Naive thymus-derived CD8-positive, alpha-beta T cell (primary cell): ENCODE measurements around the gene INPP5A. TPM values are rescaled to one million over a fixed set of nuclear protein-coding genes. Genes with fewer than 3 reads are reported as not detected.

Source experiments
- polyA plus RNA-seq, 3 donors: library from polyadenylated mRNA; unstranded; fragments of 300-500 nt; fragmentation: Illumina TruSeq; gene quantifications; one replicate each; pipeline ENCODE4 v1.2.3, GENCODE V29; 2021
- total RNA-seq, 8 experiments: library from RNA in 2 of 8; stranded (reverse) in 2 of 8; gene quantifications; one replicate each; pipeline ENCODE4 v1.2.3 and lab custom pipeline; 2021 to 2026

INPP5A gene
- total and polyA plus RNA-seq, 5 experiments from 2014 or later, result 0.51 to 33.7 (median 3.9) TPM

Other genes starting within 250 kb of the INPP5A start
- 10 to 100 TPM; 10.2 to 11.2 TPM for gene STK32C, start 229.8 kb upstream of the INPP5A start, total RNA-seq
- gene STK32C, start 229.8 kb upstream of the INPP5A start, polyA plus RNA-seq, result 1 to 10 TPM; 5.5 to 6.6 (median 5.8) TPM
- 1 to 10 TPM; 6.9 to 7.9 TPM for gene LRRC27, start 205.6 kb upstream of the INPP5A start, total RNA-seq
- gene LRRC27, start 205.6 kb upstream of the INPP5A start, polyA plus RNA-seq, result 1 to 10 TPM; 2.4 to 4.7 (median 4.4) TPM
- 10 to 100 TPM in 1 of 2 experiments, 1 to 10 TPM in 1; 9.1 to 10.2 TPM for gene PWWP2B, start 140.6 kb upstream of the INPP5A start, total RNA-seq
- gene PWWP2B, start 140.6 kb upstream of the INPP5A start, polyA plus RNA-seq, result 1 to 10 TPM; 1.2 to 2.9 (median 1.9) TPM
- gene NKX6-2, start 248.4 kb downstream of the INPP5A start, total RNA-seq, result not detected
- gene NKX6-2, start 248.4 kb downstream of the INPP5A start, polyA plus RNA-seq, result under 1 TPM in 1 of 3 donors, not detected in 2; 0.66 TPM